ENCODE data around the gene PGS1. TPM values are rescaled to one million over a fixed set of nuclear protein-coding genes. Genes with fewer than 3 reads are reported as not detected.
A peak's percentile ranks its signal among the peaks of the same experiment; 100 is the strongest.

PGS1 gene
- total and polyA plus RNA-seq, 2 donors from 2014 or later, result 15.6 to 65.4 TPM

DNA sequence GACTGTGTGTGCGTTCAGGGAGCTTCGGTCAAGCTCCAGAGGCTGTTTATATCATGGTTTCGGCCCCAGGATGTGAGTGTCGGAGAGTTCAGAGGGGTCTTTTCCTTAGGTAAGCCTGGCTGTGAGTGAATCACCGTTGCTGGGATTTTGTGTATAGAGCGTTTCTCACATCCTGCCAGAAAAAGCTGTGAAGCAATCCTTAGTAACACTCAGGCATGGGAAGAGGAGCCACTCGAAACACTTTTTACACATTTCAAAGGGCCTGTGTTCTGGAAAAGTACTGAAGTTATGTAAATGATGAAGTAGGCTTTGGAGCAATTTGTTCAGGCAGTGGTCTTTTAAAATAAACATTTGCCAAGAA lies 662 bp downstream of the PGS1 start:
- H3K36me3 ChIP-seq (ENCODE audit: control insufficient read depth in 2 of 3, insufficient read depth in 3 of 3, low read length in 3 of 3), result peaks cover 0 to 13% (median 0%) of the 10 kb centered on the region in 3 donors
- TF ChIP-seq CTCF (IDR thresholded peaks at IDR 0.05; ENCODE audit: borderline replicate concordance, extremely low read depth, insufficient read depth), result no peak
- peak overlapping the region; percentile 83 to 88 for H3K27ac ChIP-seq (ENCODE audit: low read depth in 2 of 2, low read length in 2 of 2)
- H3K9me3 ChIP-seq (ENCODE audit: control insufficient read depth in 2 of 3, insufficient read depth in 1 of 3, low read length in 3 of 3), result no peaks in the 10 kb centered on the region
- peak overlapping the region; percentile 70 to 92 (median 88) for H3K9ac ChIP-seq (ENCODE audit: low read length in 3 of 3)
- H3K4me1 ChIP-seq (ENCODE audit: control insufficient read depth in 2 of 3, insufficient read depth in 2 of 3, low read depth in 1 of 3, low read length in 3 of 3), result peaks cover 0 to 21% (median 15%) of the 10 kb centered on the region in 3 donors
- H3K27me3 ChIP-seq (ENCODE audit: control insufficient read depth, insufficient read depth, low read length), result no peaks in the 10 kb centered on the region
- intact Hi-C loops (cut with DNase I), result no loop called here
- peak overlapping the region; percentile 80 to 94 (median 86) for H3K4me3 ChIP-seq (ENCODE audit: low read length in 3 of 3)
- FAIRE-seq (no peak), DNase-seq (peak in 1 of 5 donors; percentile 17)

GRCh38 chr17:78380370-78380769 lies 1.9 kb downstream of the PGS1 start:
- Histone ChIP-seq H3K27me3 (ENCODE audit: control insufficient read depth, insufficient read depth, low read length) (no peaks in the 10 kb centered on the region), H3K9me3 (ENCODE audit: control insufficient read depth in 2 of 3, insufficient read depth in 1 of 3, low read length in 3 of 3) (no peaks in the 10 kb centered on the region), H3K4me3 (ENCODE audit: low read length in 3 of 3) (no peak overlapping the region), H3K27ac (ENCODE audit: low read depth in 2 of 2, low read length in 2 of 2) (no peak overlapping the region), H3K36me3 (ENCODE audit: control insufficient read depth in 2 of 3, insufficient read depth in 3 of 3, low read length in 3 of 3) (peaks cover 0 to 13% (median 0%) of the 10 kb centered on the region in 3 donors), H3K9ac (ENCODE audit: low read length in 3 of 3) (no peak overlapping the region), H3K4me1 (ENCODE audit: control insufficient read depth in 2 of 3, insufficient read depth in 2 of 3, low read depth in 1 of 3, low read length in 3 of 3) (peaks cover 0 to 24% (median 20%) of the 10 kb centered on the region in 3 donors)
- FAIRE-seq, result no peak
- no peak for DNase-seq
- TF ChIP-seq CTCF (IDR thresholded peaks at IDR 0.05; ENCODE audit: borderline replicate concordance, extremely low read depth, insufficient read depth), result no peak
- intact Hi-C loops (cut with DNase I), result no loop called here

- H3K4me3 ChIP-seq (ENCODE audit: low read length in 3 of 3), result no peak overlapping the region
- peak overlapping the region in 1 of 3 donors; percentile 15 for H3K9ac ChIP-seq (ENCODE audit: low read length in 3 of 3)
- DNase-seq, result no peak
- no peak for TF ChIP-seq CTCF (IDR thresholded peaks at IDR 0.05; ENCODE audit: borderline replicate concordance, extremely low read depth, insufficient read depth)
- intact Hi-C loops (cut with DNase I), result no loop called here
- H3K4me1 ChIP-seq (ENCODE audit: control insufficient read depth in 2 of 3, insufficient read depth in 2 of 3, low read depth in 1 of 3, low read length in 3 of 3), result peaks cover 0 to 29% (median 29%) of the 10 kb centered on the region in 3 donors
- no peaks in the 10 kb centered on the region for H3K27me3 ChIP-seq (ENCODE audit: control insufficient read depth, insufficient read depth, low read length)
- FAIRE-seq, result no peak
- H3K27ac ChIP-seq (ENCODE audit: low read depth in 2 of 2, low read length in 2 of 2), result peak overlapping the region; percentile 17 to 66
- H3K9me3 ChIP-seq (ENCODE audit: control insufficient read depth in 2 of 3, insufficient read depth in 1 of 3, low read length in 3 of 3), result no peaks in the 10 kb centered on the region
- H3K36me3 ChIP-seq (ENCODE audit: control insufficient read depth in 2 of 3, insufficient read depth in 3 of 3, low read length in 3 of 3), result peaks cover 0 to 13% (median 0%) of the 10 kb centered on the region in 3 donors
These were observed 3.3 kb downstream of the PGS1 start for GRCh38 chr17:78381601-78382232.

Data from kidney (tissue), 14 donors.